GM10248 (cell line): ENCODE data around the gene TECPR1.
"Not testable (repeated sequence)": the region's sequence is repeated elsewhere in the genome, so short reads cannot be mapped to it uniquely, and the experiment has no call there.

Source experiments
- CTCF ChIA-PET: fragments of 300-600 bp; sonication (Branson Sonifier 250); formaldehyde crosslinking; extraction: SDS; loops from one replicate; lab custom pipeline; 2021; ENCODE audit warnings: antibody characterized with exemption; lab: Yijun Ruan, JAX
- POLR2A ChIA-PET: fragments of 350-650 bp; sonication (Branson Sonifier 250); formaldehyde crosslinking; extraction: SDS; loops from one replicate; lab custom pipeline; 2020; ENCODE audit warnings: antibody characterized with exemption; lab: Yijun Ruan, JAX
- DNase-seq: peaks from one replicate; pipeline ENCODE4 v3.0.0; 2012; ENCODE audit errors: extremely low spot score
- TF ChIP-seq, protein P1 (sequence below): IDR thresholded peaks from 2 replicates; pipeline ENCODE4 v1.5.1; 2012; ENCODE audit warnings: mild to moderate bottlenecking, low read depth; ENCODE audit errors: extremely low read depth, missing control alignments, control extremely low read depth

TECPR1 gene

GRCh38 chr7:98221611-98222532 lies 30.2 kb downstream of the TECPR1 start:
- ChIA-PET CTCF (no interaction called here), POLR2A (no interaction called here)
- DNase-seq = no peak
- TF ChIP-seq, protein P1, sequence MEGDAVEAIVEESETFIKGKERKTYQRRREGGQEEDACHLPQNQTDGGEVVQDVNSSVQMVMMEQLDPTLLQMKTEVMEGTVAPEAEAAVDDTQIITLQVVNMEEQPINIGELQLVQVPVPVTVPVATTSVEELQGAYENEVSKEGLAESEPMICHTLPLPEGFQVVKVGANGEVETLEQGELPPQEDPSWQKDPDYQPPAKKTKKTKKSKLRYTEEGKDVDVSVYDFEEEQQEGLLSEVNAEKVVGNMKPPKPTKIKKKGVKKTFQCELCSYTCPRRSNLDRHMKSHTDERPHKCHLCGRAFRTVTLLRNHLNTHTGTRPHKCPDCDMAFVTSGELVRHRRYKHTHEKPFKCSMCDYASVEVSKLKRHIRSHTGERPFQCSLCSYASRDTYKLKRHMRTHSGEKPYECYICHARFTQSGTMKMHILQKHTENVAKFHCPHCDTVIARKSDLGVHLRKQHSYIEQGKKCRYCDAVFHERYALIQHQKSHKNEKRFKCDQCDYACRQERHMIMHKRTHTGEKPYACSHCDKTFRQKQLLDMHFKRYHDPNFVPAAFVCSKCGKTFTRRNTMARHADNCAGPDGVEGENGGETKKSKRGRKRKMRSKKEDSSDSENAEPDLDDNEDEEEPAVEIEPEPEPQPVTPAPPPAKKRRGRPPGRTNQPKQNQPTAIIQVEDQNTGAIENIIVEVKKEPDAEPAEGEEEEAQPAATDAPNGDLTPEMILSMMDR = no peak

- POLR2A ChIA-PET, CTCF ChIA-PET, DNase-seq: not testable (repeated sequence)
Measured at GRCh38 chr7:98219382-98219781, 32.6 kb downstream of the TECPR1 start.

- TF ChIP-seq, protein P1 = no peak
- ChIA-PET CTCF (no interaction called here), POLR2A (no interaction called here)
- DNase-seq = no peak
Measured at GRCh38 chr7:98217623-98218582, 34.1 kb downstream of the TECPR1 start.

- POLR2A ChIA-PET = no interaction called here
- TF ChIP-seq, protein P1 = no peak
- DNase-seq = no peak
- CTCF ChIA-PET = no interaction called here
Measured at GRCh38 chr7:98216941-98217622, 35.0 kb downstream of the TECPR1 start.

DNA sequence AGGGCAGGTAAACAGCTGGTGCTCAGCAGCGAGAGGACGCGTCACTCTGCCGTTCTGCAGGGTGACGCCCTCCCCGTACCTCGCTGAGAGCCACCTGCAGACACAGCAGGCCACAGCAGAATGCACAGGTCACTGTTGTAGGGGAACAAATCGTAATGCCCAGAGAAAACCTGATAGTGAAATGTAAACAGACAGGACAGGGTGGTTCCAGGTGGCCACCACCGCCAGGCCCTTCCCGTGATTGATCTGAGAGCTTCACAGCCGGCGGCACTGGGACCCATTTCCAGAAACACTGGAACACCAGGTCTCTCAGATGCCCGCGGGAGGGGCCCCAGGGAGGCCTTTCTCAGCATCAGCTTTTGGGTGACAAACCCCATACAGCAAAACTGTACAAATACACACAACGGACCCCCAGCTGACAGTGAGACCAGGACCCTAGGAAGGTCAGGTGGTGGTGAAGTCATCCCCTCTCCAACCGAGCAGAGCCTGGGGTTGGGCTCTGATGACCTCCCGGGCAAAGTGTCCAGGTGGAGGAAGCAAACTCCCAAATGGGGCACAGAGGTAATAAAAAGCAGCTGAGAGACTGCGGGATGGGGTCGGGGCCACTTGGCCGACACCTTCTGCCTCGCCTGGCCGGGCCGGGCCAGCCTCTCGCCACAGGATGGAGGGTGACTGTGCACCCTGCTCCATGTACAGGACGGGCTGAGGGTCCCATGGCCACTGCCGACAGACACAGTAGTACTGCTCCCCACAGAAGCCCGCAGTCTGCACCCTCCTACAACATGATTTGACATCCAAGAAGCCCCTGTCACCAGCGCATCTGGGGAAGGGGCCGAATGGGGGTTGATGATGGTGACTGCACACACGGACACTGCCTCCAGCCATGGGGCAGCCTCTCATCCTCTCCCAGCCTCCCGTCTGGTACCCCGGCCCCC lies 36.2 kb downstream of the TECPR1 start:
- TF ChIP-seq, protein P1 = no peak
- POLR2A ChIA-PET = no interaction called here
- DNase-seq = no peak
- CTCF ChIA-PET = interaction anchor here (1.5 kb wide), 1 partner anchor 13 kb away, joined by 4 read pairs; no protein-coding TSS in a partner anchor

DNA sequence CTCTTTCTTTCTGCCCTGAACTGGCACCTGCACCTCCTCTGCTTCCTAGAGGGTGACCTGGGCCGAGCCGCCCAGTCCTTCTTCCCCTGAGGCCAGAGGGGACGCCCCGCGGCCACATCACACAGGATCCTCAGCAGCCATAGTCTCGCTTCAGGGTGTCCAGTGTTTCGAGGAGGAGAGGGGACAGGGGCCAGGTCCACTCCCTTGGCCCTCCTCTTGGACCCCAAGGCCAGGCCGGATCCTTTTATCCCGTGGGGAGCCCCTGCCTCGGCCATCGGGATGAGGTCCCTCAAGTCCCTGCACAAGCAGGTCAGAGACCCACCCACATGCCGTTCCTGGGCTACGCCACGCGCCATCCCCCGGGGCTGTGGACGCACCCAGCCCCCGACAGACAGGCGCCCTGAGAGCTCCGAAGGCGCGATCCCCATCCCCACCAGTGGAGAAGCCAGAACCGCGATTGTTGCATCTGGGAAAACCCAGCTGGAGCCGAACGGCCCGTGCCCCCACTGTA lies 37.2 kb downstream of the TECPR1 start:
- TF ChIP-seq, protein P1 = no peak
- ChIA-PET CTCF (interaction anchor here (1.5 kb wide), 1 partner anchor 12 kb away, joined by 4 read pairs; no protein-coding TSS in a partner anchor), POLR2A (no interaction called here)
- no peak for DNase-seq
